ENCODE data around the gene IQGAP1. TPM values are rescaled to one million over a fixed set of nuclear protein-coding genes. Genes with fewer than 3 reads are reported as not detected.

IQGAP1 gene
- polyA plus RNA-seq, 2 of the 4 experiments (the other 2 are of a cell fraction) = 100 to 168 TPM

GRCh38 chr15:90379263-90379662 lies 8.8 kb upstream of the IQGAP1 start:
- H3K4me2 ChIP-seq = no peak overlapping the region
- H3K4me3 ChIP-seq = no peak overlapping the region
- DNase-seq (ENCODE audit: low read depth in 1 of 2, low spot score in 1 of 2) (no peak), ATAC-seq (no peak), FAIRE-seq (no peak)
- POLR2A ChIA-PET = no interaction called here
- H3K27ac ChIP-seq = no peak overlapping the region
- no peak for TF ChIP-seq REST (IDR thresholded peaks at IDR 0.05)
- no peak for TF ChIP-seq POLR2AphosphoS2 (conservative IDR thresholded peaks at IDR 0.05; ENCODE audit: low read length)
- no peak for TF ChIP-seq NR3C1 (IDR thresholded peaks at IDR 0.05)
- no peak for TF ChIP-seq GATA3 (IDR thresholded peaks at IDR 0.05; ENCODE audit: borderline replicate concordance)
- WGBS (ENCODE audit: missing lambda C conversion rate) = 18% methylated on average over 3 of the region's 3 CpGs
- H3K4me1 ChIP-seq = no peaks in the 10 kb centered on the region
- CTCF ChIA-PET = interaction anchor here (1.1 to 7.0 kb wide), 4 partner anchors 15 to 103 kb away, joined by 3 to 41 read pairs (median 12); no protein-coding TSS in a partner anchor
- H3K9me3 ChIP-seq = peaks cover 6% of the 10 kb centered on the region; the same call in 1 of the 3 replicates

GRCh38 chr15:90381515-90381914 lies 6.5 kb upstream of the IQGAP1 start:
- ATAC-seq (no peak), DNase-seq (ENCODE audit: low read depth in 1 of 2, low spot score in 1 of 2) (no peak), FAIRE-seq (no peak)
- Histone ChIP-seq H3K4me1 (no peaks in the 10 kb centered on the region), H3K4me3 (no peak overlapping the region), H3K4me2 (no peak overlapping the region), H3K9me3 (peaks cover 6% of the 10 kb centered on the region; the same call in 1 of the 3 replicates), H3K27ac (no peak overlapping the region)
- POLR2A ChIA-PET = no interaction called here
- CTCF ChIA-PET = interaction anchor here (1.2 to 3.6 kb wide), 5 partner anchors 13 to 100 kb away, joined by 3 to 14 read pairs (median 8); no protein-coding TSS in a partner anchor
- TF ChIP-seq TP53 (CRISPR knock-in tag; IDR thresholded peaks at IDR 0.05) (no peak), KDM5A (IDR thresholded peaks at IDR 0.05) (no peak), HOXB13 (CRISPR knock-in tag; IDR thresholded peaks at IDR 0.05; ENCODE audit: low read depth) (no peak), MAZ (IDR thresholded peaks at IDR 0.05; ENCODE audit: borderline replicate concordance, low read depth, low read length) (no peak), JUNB (IDR thresholded peaks at IDR 0.05) (no peak)

- TF ChIP-seq SMC3 (IDR thresholded peaks at IDR 0.05) (no peak), ZNF302 (CRISPR knock-in tag; IDR thresholded peaks at IDR 0.05) (no peak), CHD2 (IDR thresholded peaks at IDR 0.05; ENCODE audit: low read length, partially characterized antibody) (no peak), ZC3H11A (IDR thresholded peaks at IDR 0.05) (no peak), POLR2A (IDR thresholded peaks at IDR 0.05; ENCODE audit: low read length) (no peak), MAZ (IDR thresholded peaks at IDR 0.05; ENCODE audit: borderline replicate concordance, low read depth, low read length) (no peak), CBX2 (IDR thresholded peaks at IDR 0.05; ENCODE audit: borderline replicate concordance, low read depth) (no peak), JUN (IDR thresholded peaks at IDR 0.05) (no peak), GATA3 (IDR thresholded peaks at IDR 0.05; ENCODE audit: borderline replicate concordance) (no peak), FOXS1 (CRISPR knock-in tag; IDR thresholded peaks at IDR 0.05) (no peak), ZSCAN20 (CRISPR knock-in tag; IDR thresholded peaks at IDR 0.05) (no peak), ESRRA (IDR thresholded peaks at IDR 0.05; ENCODE audit: borderline replicate concordance, low read length) (no peak), KDM5A (IDR thresholded peaks at IDR 0.05) (no peak)
- TF ChIP-seq, protein P1, sequence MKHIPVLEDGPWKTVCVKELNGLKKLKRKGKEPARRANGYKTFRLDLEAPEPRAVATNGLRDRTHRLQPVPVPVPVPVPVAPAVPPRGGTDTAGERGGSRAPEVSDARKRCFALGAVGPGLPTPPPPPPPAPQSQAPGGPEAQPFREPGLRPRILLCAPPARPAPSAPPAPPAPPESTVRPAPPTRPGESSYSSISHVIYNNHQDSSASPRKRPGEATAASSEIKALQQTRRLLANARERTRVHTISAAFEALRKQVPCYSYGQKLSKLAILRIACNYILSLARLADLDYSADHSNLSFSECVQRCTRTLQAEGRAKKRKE (CRISPR knock-in tag; IDR thresholded peaks at IDR 0.05; ENCODE audit: low read depth) = no peak
- POLR2A ChIA-PET = no interaction called here
- no peak overlapping the region for H3K4me3 ChIP-seq
- no peak overlapping the region for H3K4me2 ChIP-seq
- no peaks in the 10 kb centered on the region for H3K4me1 ChIP-seq
- FAIRE-seq (no peak), ATAC-seq (no peak), DNase-seq (ENCODE audit: low read depth in 1 of 2, low spot score in 1 of 2) (no peak)
- no peak overlapping the region for H3K27ac ChIP-seq
- CTCF ChIA-PET = interaction anchor here (0.6 to 3.6 kb wide), 11 partner anchors 14 to 519 kb away, joined by 3 to 14 read pairs (median 4); no protein-coding TSS in a partner anchor
- H3K9me3 ChIP-seq = peaks cover 6% of the 10 kb centered on the region; the same call in 1 of the 3 replicates
Observed at GRCh38 chr15:90382320-90382719, 5.7 kb upstream of the IQGAP1 start.

Measured in A549 (cell line).